Hematopoietic multipotent progenitor cell treated with erythropoietin and hydrocortisone succinate and interleukin-3 and kit ligand, for 4 days (in vitro differentiated cells): Measurements from ENCODE around the gene GLIPR1L2.
"Not testable (repeated sequence)": the region's sequence is repeated elsewhere in the genome, so short reads cannot be mapped to it uniquely, and the experiment has no call there.

ENCODE experiments used
- DNase-seq: peaks from one replicate; pipeline ENCODE4 v3.0.0-alpha.2; 2015

GLIPR1L2 gene

DNA sequence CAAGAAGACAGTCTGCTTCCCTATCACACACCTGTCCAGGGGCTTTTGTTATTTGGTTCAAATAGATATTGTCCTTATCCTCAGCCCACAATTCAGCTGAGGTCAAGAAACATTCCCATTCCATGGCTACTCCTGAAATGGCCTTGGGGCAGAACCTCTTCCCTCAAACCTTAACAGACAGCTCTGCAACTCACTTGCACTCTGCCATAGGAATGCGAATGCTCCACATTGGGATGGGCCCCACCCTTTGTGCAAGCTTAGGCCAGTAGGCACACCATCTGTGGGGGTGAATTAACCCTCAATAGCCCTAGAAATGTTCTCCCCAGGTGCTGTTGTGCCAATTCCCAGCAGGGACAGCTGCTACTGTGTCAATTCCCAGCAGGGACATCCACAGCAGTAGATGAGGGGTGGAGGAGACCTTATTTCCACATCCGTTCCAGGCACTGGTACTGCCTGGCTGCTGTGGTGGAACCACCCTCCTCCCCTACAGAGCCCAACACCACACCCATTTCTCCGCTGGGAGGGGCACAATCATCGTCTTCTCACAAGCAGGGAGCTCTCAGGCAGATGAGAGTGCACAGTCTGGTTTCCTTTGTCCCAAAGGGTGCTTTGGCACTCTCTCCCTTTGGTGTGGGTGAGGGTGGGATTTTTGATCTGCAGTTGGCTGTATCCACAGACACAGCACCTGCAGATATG is 47.3 kb downstream of the GLIPR1L2 start:
- no peak for DNase-seq

DNA sequence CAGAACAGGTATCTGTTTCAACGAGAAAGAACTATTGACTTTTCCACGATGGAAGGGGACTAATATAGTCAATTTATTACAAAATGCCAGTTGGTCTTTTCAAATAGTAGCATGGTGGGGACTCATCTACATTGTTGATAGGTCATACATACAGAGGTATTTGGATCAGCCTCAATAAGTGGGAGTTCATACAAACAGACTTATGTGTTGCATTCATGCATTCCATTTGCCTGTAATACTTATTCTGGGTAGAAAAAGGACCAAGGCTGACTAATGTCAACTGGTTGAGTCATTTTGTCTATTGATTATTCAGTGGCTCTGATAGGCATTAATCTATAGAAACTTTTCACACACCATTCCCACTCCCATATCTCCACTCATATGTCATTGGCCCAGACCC is 48.2 kb downstream of the GLIPR1L2 start:
- no peak for DNase-seq

DNA sequence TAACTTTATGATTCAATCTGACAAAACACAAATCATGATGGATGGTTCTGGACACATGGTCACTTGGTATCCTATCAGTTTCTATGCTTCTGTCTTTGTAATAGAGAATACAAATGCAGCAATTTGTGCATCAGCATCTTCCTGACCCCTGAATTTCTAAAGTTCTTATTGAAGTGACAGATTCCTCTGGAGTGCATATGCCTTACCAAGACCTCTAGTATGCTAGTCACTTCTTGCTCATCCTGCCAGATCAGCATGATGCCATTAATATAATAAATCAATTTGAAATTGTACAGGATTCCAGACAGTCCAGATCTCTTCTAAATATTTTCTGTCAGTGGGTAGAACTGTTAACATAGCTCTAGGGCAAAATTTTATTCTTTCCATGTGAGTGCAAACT is 49.0 kb downstream of the GLIPR1L2 start:
- DNase-seq: no peak

DNA sequence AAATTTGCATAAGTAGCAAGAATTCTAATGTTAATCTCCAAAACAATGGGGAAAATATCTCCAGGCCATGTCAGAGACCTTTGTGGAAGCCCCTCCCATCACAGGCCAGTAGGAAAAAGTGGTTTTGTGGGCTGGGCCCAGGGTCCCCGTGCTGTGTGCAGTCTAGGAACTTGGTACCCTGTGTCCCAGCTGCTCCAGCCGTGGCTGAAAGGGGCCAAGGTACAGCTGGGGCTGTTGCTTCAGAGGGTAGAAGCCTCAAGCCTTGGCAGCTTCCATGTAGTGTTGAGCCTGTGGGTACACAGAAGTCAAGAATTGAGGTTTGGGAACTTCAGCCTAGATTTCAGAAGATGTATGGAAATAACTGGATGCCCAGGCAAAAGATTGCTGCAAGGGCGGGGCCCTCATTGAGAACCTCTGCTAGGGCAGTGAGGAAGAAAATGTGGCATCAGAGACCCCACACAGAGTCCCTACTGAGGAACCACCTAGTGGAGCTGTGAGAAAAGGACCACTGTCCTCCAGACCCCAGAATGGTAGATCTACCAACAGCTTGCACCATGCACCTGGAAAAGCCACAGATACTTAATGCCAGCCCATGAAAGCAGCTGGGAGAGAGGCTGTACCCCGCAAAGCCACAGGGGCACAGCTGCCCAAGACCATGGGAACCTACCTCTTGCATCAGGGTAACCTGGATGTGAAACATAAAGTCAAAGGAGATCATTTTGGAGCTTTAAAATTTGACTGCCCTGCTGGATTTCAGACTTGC is 51.0 kb downstream of the GLIPR1L2 start:
- not testable (repeated sequence) for DNase-seq

DNA sequence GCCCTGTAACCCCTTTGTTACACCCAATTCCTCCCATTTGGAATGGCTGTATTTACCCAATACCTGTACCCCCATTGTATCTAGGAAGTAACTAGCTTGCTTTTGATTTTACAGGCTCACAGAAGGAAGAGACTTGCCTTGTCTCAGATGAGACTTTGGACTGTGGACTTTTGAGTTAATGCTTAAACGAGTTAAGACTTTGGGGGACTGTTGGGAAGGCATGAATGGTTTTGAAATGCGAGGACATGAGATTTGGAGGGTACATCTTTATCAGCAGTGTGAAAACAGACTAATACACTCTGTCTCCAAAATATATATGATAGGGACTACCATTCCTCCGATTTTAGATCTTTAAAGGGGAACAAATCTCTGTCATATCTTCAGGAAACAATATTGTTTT is 51.6 kb downstream of the GLIPR1L2 start:
- not testable (repeated sequence) for DNase-seq

DNA sequence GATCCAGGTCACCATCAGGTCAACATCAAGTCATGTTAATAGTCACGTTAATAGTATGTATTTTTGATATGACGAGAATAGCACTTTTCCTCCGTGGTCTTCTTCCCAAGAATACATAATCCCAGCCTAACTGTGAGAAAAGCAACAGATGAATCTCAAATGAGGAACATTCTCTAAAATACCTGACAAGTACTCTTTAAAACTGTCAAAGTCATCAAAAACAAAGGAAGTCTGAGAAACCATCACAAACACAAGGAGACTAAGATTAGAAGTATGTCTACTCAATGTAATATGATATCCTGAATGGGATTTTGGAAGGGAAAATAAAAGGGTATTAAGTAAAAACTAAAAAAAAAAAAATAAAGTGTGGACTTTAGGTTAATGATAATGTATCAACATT is 52.8 kb downstream of the GLIPR1L2 start:
- no peak for DNase-seq

DNA sequence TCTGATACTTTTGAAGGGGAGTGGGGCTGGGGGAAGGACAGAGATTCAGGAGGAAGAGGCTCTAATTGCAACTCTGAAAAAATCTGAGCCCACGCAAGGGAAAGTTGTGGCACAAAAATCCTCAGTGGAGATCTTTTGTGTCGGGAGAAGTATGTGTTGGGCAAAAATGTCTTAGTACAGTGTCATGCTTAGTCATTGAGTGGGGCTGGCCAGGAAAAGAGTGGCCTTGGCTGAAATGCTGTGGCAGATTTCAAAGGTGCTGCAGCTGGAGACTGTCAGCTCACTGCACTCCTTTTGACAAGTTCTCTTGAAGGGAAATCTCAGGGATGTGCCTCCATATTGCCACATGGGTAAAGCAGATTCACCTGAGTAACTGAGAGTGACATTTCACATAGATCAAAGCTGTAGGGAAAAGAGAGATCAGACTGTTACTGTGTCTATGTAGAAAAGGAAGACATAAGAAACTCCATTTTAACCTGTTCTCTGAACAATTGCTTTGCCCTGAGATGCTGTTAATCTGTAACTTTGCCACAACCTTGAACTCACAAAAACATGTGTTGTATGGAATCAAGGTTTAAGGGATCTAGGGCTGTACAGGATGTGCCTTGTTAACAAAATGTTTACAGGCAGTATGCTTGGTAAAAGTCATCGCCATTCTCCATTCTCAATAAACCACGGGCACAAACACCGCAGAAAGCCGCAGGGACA is 53.7 kb downstream of the GLIPR1L2 start:
- no peak for DNase-seq

DNA sequence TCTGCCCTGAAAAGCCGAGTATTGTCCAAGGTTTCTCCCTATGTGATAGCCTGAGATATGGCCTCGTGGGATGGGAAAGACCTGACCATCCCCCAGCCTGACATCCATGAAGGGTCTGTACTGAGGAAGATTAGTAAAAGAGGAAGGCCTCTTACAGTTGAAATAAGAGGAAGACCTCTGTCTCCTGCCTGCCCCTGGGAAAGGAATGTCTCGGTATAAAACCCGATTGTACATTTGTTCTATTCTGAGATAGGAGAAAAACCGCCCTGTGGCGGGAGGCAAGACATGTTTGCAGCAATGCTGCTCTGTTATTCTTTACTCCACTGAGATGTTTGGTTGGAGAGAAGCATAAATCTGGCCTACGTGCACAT is 54.2 kb downstream of the GLIPR1L2 start:
- peak; percentile 18 for DNase-seq

DNA sequence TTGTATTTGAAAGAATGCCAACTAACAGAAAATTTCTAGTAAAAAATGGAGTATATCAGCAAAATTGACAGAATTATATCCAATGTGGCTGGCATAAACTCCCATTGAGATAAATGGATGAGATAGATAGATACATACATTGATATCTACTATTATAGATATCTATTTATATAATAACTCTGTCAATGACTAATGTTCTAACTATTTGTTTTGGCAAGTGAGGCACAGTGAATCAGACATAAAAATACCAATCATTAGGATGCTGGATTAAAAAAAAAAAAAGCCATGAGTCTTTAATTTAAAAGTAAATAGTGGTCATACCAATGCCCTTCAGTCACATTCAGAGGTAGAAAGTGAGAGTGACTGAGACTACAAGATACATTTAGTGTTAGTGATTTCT is 56.0 kb downstream of the GLIPR1L2 start:
- no peak for DNase-seq

DNA sequence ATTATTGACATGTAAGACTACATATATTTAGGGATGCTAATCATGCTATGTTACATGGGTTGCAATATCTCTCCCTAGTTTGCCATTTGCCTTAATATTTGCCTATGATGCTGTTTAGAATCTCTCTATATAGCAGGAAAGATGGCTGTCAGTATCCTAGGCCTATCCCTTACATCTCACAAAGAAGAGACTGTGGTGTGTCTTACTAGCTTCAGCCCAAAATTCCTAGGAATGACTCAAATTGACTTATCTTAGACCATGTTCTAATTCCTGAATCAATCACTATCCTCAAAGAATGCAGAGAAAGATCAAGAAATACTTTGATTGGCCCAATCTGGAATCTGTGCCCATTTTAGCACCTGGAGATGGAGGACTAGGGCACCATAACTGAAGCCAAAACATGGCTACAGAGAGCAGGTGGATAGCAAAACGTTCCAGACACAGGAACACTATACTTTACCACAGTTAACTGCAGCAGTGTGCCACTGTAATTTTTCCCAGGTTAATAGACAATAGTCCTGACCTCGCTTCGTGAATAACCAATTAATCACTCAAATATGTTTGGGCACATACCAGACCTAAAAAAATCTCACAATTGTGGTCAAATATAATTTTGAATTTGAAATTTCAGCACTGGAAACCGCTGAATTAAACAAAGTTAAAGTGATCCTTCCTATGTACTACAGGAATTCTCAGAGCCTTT is 57.0 kb downstream of the GLIPR1L2 start:
- DNase-seq: no peak

DNA sequence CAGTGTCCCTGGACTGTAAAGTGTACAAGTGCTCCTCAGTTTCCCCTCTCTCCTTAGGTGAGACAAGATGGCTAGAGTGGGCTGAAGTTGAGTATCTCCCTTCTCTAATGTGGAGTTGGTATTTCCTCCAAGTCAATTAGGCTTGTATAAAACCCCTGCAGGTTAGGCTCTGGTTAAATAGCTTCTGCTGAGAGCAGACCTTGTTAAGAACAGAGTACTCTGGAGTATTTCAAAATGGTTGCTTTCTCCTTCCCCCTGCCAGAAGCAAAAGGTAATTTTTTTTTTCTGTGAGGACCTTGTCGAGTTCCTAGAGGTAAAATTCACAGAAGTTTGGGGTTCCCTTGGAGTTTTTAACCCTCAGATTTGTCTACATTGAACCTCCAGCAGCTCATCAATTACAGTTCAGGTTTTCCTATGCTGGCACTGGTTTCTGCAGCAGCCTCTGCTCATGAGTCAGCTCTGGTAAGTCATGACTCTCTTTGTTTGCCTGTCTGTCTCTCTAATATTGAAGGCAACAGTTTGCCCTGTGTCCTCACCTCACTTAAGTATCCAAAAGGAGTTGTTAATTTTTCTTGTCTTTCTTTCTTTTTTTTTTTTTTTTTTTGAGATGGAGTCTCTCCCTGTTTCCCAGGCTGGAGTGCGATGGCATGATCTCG is 61.9 kb downstream of the GLIPR1L2 start:
- DNase-seq: no peak

DNA sequence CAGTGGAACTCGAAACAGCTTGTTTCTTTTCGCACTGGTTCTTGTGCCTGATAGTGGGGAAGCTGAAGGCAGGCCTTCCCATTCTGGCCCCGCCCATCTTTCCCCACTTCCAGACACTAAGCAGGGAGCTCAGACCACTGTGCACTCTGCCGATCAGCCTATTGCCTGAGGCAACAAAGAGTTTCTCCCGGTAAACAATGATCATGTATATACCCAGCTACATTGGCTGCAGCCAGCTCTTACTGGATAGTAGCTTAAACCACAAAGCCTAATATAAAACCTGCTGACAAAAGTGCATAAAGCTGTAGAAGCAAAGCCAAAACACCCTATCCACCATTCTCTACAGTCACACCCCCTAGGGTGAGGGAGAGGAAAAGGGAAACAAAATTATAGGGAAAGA is 65.0 kb downstream of the GLIPR1L2 start:
- no peak for DNase-seq

DNA sequence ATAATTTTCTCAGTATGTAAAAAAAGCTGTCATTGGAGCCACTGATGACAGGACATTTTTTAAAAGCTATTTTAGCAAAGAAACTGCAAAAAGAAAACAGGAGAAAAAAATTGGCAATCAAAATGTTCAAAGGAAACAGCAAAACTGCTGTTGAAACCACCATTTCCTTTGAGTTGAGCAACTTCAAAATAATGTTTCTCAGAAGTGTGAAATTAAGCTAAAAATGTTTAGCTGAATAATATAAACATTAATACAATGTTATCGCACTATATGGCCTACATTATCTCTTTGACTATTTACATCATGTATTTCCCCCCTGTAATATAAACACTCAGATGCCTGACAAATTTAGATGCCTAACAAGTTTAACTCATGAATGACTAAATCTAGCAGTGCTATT is 66.3 kb downstream of the GLIPR1L2 start:
- peak; percentile 58 for DNase-seq

DNA sequence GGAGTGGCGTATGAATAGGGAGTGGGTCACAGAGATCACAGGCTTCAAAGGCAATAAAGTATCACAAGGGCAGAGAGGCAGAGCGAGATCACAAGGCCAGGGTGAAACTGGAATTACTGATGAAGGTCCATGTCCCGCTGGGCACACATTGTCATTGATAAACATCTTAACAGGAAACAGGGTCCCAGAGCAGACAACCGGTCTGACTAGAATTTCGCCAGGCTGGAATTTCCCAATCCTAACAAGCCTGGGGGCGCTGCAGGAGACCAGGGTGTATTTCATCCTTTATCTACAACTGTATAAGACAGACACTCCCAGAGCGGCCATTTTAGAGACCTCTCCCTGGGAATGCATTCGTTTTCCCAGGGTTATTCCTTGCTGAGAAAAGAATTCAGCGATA is 67.0 kb downstream of the GLIPR1L2 start:
- DNase-seq: not testable (repeated sequence)

DNA sequence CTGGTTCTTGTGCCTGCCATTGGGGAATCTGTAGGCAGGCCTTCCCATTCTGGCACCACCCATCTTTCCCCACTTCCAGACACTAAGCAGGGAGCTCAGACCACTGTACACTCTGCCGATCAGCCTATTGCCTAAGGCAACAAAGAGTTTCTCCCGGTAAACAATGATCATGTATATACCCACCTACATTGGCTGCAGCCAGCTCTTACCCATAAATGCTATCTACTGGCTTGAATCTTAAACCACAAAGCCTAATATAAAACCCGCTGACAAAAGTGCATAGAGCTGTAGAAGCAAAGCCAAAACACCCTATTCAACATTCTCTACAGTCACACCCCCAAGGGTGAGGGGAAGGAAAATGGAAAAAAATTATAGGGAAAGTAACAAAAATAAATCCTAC is 68.9 kb downstream of the GLIPR1L2 start:
- DNase-seq: no peak

DNA sequence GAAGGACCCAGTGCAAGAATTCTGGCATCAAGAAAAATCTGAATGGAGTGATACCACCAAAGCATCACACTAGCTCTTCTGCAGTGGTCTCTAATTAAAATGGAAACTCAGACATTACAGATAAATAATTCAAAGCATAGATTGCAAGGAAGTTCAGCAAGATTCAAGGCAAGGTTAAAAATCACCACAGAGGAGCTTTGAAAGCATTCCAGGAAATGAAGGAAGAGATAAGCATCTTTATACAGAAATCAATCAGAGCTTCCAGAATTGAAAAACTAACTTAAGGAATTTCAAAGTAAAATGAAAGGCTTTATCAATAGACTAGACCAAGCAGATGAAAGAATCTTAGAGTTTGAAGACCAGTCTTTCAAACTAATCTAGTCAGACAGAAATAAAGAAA is 69.3 kb downstream of the GLIPR1L2 start:
- no peak for DNase-seq

DNA sequence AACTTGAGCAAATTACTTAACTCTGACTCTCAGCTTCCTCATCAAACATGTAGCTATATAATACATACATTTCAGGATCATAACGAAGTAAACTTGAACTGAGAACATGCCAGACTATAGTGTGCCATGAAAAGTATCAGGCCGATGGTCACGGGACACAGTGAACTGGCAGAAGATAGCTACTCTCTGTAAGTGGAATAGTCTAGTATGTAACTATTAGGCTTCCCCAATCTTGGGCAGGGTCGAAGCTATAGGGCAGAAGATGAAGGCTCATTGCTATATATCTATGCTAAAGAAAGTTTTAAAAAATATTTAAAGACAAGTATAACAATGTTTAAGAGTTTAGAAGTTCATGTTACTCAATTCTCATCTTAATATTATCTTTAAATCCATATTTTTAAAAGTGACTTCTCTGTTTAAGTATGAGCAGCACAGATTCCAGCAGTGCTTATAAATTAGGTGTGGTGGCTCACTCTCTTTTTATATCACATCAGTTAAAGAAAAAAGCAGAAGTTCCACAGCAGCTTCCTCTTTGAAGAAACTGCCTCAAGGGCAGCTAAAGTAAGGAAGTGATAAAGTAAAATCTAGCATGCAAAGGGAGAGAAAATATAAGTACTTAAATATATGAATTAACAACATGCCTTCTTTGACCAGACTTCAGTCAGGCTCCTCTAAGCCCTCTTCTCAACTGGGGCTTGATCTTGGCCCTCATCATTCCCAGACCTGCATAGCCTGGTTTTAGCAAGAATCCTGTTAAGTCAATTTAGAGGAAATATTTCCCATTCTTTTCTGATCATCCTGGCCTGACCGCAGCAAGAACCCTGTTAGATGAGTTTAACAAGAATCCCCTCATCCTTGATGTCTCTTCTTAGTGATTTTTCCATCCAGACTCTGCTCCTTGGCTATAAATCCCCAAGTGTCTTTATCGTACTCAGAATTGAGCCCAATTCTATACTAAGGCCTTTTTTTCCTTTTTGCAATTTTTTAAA is 81.3 kb downstream of the GLIPR1L2 start:
- DNase-seq: peak; percentile 93

DNA sequence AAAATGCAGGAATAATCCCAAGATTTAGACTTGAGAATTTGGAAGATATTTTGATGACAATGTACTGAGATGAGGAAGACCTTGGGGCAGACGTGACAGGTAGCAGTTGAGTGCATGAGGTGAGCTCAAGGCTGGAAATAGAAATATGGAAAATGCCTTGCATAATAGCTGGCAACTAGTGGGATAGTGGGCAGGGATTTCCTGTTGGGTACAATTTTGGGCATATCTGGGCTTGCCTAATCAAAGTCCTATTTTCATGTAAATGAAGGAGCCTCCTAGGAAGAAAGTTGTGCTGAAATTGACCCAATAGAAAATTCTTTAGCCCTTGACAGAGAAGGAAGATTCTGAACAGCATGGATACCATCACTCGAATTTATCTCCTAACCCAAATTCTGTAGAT is 83.2 kb downstream of the GLIPR1L2 start:
- no peak for DNase-seq

DNA sequence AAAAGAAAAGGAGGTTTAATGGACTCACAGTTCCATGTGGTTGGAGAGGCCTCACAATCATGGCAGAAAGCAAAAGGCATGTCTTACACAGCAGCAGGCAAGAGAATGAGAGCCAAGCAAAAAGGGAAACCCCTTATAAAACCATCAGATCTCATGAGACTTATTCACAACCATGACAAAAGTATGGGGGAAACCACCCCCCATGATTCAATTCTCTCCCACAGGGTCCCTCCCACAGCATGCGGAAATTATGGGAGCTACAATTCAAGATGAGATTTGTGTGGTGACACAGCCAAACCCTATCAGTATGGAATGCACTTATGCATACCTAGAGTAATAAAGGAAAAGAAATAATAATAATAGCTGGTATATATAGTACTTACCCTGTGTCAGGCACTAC is 85.2 kb downstream of the GLIPR1L2 start:
- DNase-seq: no peak

DNA sequence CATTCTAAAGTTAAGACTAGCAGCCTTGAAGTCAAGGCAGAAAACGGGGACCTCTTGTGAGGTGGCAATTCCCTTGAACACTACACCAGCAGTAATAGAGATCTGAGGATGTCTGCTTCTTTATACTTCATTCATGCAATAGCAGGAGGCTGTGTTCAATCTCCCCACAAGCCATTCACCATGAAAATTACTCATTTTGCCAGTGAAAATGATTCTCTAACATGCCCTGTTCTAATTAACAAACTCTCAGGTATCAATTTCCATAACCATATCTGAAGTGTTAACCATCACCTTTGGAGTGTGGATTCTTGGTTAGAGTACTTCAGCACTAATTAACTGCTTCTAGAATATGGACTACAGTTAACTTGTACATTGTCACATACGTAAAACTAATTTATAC is 86.2 kb downstream of the GLIPR1L2 start:
- DNase-seq: no peak

DNA sequence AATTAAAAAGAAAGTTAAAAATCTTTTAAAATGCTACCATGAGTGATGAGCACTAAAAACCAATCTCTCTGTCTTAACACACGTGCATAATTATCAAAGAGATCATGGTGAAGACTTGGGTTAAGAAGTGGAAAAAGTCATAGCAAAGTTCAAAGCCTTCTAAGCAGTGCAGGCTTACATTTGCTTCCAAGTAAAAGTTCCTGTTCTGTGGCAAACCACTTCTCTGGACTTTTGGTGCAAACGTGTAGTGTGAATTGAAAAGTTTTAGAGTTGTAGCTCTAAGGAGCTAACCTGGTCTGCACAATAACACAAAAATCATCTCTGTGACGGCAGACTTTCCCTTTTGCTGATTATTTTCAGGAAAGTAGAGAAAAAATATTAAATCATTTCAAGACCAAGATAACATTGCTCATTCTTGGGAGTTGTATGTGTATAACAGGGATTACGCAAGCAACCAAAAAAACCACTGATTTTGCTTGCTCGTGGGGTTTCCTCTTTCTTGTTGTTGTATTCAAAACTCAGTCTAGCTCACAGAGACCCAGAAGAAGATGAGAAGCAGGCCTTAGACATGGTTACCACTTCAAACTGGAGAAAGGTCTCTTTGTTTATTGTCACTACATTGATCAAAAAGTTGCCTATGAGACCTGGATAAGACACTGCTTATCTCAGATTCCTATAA is 87.4 kb downstream of the GLIPR1L2 start:
- peak; percentile 84 for DNase-seq
